ENCODE results near the gene ZNF524. TPM values are rescaled to one million over a fixed set of nuclear protein-coding genes. Genes with fewer than 3 reads are reported as not detected.

The ZNF524 gene
- total RNA-seq, 2 experiments from 2014 or later, result 21.9 to 25.2 TPM

- peak; percentile 28 for ATAC-seq
- CTCF ChIA-PET, result interaction anchor here (0.7 to 1.9 kb wide), 6 partner anchors 9 to 34 kb away, joined by 3 to 14 read pairs (median 4); partner anchors contain the start of genes U2AF2, ZNF784 and ZNF865
Observed at GRCh38 chr19:55640043-55640576, 40.0 kb downstream of the ZNF524 start.

DNA sequence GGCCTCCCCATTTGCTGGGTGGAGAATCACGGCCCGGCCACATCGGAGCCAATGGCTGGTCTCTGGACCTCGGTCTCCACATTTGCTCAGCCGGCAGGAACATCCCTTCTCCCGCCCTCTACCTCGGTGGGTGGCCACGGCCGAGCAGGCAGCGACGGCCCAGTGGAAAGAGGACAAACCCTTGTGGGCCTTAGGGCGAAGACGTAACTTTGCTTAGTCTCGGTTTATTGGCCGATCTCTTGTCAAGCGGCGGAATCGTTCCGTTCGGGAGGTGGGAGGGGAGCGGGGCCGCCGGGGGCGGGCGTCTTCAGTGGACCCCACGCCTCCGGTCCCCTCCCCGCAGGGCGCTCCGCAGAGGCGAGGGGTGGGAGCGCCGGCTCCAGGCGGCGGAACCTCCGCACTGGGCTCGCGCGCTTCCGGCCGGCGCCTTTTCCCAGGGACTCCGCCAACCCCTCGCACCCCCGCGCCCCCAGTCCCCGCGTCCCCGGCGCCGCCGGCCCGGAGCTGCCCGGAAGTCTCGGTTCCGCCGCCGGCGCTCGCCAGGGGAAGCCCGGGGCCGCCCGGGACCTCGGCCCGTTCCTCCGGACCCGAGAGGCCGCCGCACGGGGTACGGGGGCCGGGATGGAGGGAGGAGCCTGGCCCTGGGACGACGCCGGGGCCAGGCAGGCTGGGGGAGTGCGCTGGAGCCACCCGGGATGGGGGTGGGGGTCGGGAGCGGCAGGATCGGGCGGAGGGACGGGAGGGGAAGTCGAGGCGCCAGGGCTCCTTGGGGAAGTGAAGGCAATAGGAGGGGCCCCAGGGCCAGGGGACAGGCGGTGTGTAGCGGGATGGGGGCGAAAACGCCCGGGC, 40.7 kb downstream of the ZNF524 start, which contains the start of gene ZNF580:
Gene ZNF580, plus strand, starts transcription at position 426 of the 849 bp plus-strand sequence. CDS start 1,507 bp downstream, outside the sequence.
- POLR2A ChIA-PET, result no interaction called here
- H3K27ac Mint-ChIP-seq, result peak within 1 kb of the TSS; percentile 91
- peaks cover 39% of the 10 kb centered on the region for H3K36me3 Mint-ChIP-seq (ENCODE audit: low read depth)
- no peaks in the 10 kb centered on the region for H3K9me3 Mint-ChIP-seq (ENCODE audit: insufficient read depth)
- ATAC-seq (peak; percentile 45), DNase-seq (peak; percentile 65)
- peaks cover 69% of the 10 kb centered on the region for H3K4me1 Mint-ChIP-seq (ENCODE audit: low read depth)
- no peaks in the 10 kb centered on the region for H3K27me3 Mint-ChIP-seq (ENCODE audit: low read depth)
- peak within 1 kb of the TSS; percentile 82 for H3K4me3 Mint-ChIP-seq
- CTCF ChIA-PET, result interaction anchor here (0.7 to 1.9 kb wide), 5 partner anchors 8 to 35 kb away, joined by 3 to 14 read pairs (median 4); partner anchors contain the start of genes U2AF2 and ZNF865

More at GRCh38 chr19:55640043-55640576, 40.0 kb downstream of the ZNF524 start:
- Mint-ChIP-seq H3K27ac (peak overlapping the region; percentile 90), H3K27me3 (ENCODE audit: low read depth) (no peaks in the 10 kb centered on the region), H3K9me3 (ENCODE audit: insufficient read depth) (no peaks in the 10 kb centered on the region), H3K36me3 (ENCODE audit: low read depth) (peaks cover 35% of the 10 kb centered on the region), H3K4me3 (peak overlapping the region; percentile 78), H3K4me1 (ENCODE audit: low read depth) (peaks cover 68% of the 10 kb centered on the region)
- POLR2A ChIA-PET, result interaction anchor here (0.8 kb wide), 1 partner anchor 15 kb away, joined by 4 read pairs; the partner anchor contains the start of gene U2AF2
- peak; percentile 73 for DNase-seq

DNA sequence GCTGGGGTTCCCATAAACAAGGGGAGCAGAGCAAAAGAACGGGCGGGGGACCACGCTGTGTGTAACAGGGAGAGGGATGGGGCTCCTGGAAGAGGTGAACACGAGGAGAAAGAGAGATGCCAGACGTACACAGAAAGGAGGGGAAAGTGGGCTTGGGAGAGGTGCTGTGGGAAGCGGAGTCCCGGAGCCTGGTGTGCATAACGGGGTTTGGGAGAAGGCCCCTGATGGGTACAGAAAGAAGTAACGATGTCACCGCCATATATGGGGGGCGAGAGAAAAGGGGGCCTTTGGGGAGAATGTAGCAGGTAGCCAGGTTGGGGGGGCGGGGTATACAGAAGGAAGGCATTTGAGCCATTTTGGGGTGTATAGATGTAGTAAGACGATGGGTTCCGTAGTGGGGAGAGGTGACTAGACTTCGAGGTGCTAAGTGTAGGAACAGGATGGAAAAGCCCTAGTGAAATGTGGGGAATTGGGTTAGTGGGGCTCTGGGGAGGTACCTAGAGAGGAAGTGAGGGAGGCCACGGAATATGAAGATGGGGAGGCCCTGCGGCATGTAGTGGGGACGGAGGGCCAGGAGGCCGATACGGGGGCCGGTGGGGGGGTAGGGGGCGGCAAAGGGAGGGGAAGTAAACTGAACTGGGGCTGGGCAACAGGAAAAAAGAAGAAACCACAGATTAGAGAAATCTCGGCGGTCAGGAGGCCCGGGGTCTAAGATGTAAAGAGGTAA, 41.5 kb downstream of the ZNF524 start:
- ATAC-seq, result no peak
- CTCF ChIA-PET, result interaction anchor here (1.2 to 2.0 kb wide), 3 partner anchors 13 to 42 kb away, joined by 3 to 17 read pairs (median 6); partner anchors contain the start of genes FIZ1, U2AF2 and ZNF865

DNA sequence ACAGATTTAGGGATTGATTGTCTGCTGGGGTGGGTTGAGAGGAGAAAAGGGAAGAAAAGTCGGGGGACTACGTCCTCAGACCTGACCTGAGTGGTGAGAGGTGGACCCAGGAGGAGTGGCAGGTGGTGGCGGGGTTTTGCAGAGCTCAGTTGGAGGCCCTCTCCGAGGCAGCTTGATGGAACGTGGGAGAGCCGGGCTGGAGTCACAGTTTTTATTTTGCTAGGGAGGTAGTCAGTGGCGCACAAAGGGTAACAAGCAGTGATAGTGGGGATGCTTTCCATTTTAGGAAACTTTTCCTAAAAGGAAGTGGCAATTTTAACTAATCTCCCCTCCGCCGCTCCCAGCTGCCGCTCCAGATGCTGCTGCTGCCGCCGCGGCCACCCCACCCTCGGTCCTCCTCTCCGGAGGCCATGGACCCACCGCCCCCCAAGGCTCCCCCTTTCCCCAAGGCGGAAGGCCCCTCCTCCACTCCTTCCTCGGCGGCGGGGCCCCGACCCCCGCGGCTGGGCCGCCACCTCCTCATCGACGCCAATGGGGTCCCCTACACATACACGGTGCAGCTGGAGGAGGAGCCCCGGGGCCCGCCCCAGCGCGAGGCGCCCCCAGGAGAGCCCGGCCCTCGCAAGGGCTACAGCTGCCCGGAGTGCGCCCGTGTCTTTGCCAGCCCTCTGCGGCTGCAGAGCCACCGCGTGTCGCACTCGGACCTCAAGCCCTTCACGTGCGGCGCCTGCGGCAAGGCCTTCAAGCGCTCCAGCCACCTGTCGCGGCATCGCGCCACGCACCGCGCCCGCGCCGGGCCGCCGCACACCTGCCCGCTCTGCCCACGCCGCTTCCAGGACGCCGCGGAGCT, 42.3 kb downstream of the ZNF524 start:
- Mint-ChIP-seq H3K4me3 (peak overlapping the region; percentile 86), H3K4me1 (ENCODE audit: low read depth) (peaks cover 60% of the 10 kb centered on the region), H3K27ac (peak overlapping the region; percentile 95), H3K36me3 (ENCODE audit: low read depth) (peaks cover 37% of the 10 kb centered on the region), H3K9me3 (ENCODE audit: insufficient read depth) (no peaks in the 10 kb centered on the region), H3K27me3 (ENCODE audit: low read depth) (no peaks in the 10 kb centered on the region)
- peak; percentile 47 for DNase-seq
- ChIA-PET CTCF (interaction anchor here (1.0 to 2.0 kb wide), 5 partner anchors 9 to 43 kb away, joined by 3 to 17 read pairs (median 6); partner anchors contain the start of genes FIZ1, U2AF2 and ZNF865), POLR2A (interaction anchor here (0.9 to 1.9 kb wide), 4 partner anchors 10 to 25 kb away, joined by 3 to 7 read pairs (median 4); partner anchors contain the start of gene U2AF2)
- ATAC-seq, result peak; percentile 12

More for the DNA sequence above, 41.5 kb downstream of the ZNF524 start:
- peak overlapping the region; percentile 82 for H3K4me3 Mint-ChIP-seq
- DNase-seq, result peak; percentile 51
- no peaks in the 10 kb centered on the region for H3K9me3 Mint-ChIP-seq (ENCODE audit: insufficient read depth)
- H3K27ac Mint-ChIP-seq, result peak overlapping the region; percentile 91
- H3K4me1 Mint-ChIP-seq (ENCODE audit: low read depth), result peaks cover 61% of the 10 kb centered on the region
- no peaks in the 10 kb centered on the region for H3K27me3 Mint-ChIP-seq (ENCODE audit: low read depth)
- peaks cover 34% of the 10 kb centered on the region for H3K36me3 Mint-ChIP-seq (ENCODE audit: low read depth)
- POLR2A ChIA-PET, result interaction anchor here (1.7 to 1.9 kb wide), 2 partner anchors 9 to 13 kb away, joined by 4 to 7 read pairs; partner anchors contain the start of gene U2AF2

- CTCF ChIA-PET, result interaction anchor here (1.0 to 2.0 kb wide), 5 partner anchors 10 to 44 kb away, joined by 3 to 17 read pairs (median 6); partner anchors contain the start of genes FIZ1, U2AF2 and ZNF865
- ATAC-seq (peak; percentile 61), DNase-seq (peak; percentile 82)
- peak within 1 kb of the TSS; percentile 86 for H3K4me3 Mint-ChIP-seq
- POLR2A ChIA-PET, result interaction anchor here (0.9 to 1.9 kb wide), 4 partner anchors 9 to 25 kb away, joined by 3 to 7 read pairs (median 4); partner anchors contain the start of gene U2AF2
- H3K27ac Mint-ChIP-seq, result peak within 1 kb of the TSS; percentile 95
- peaks cover 32% of the 10 kb centered on the region for H3K36me3 Mint-ChIP-seq (ENCODE audit: low read depth)
- H3K4me1 Mint-ChIP-seq (ENCODE audit: low read depth), result peaks cover 58% of the 10 kb centered on the region
- H3K27me3 Mint-ChIP-seq (ENCODE audit: low read depth), result no peaks in the 10 kb centered on the region
- no peaks in the 10 kb centered on the region for H3K9me3 Mint-ChIP-seq (ENCODE audit: insufficient read depth)
Observed at GRCh38 chr19:55643003-55643886, 43.2 kb downstream of the ZNF524 start, which contains the start of gene ZNF581. Gene ZNF581, plus strand, starts transcription at chr19:55643649. Its CDS starts 923 bp downstream, at chr19:55644572.

DNA sequence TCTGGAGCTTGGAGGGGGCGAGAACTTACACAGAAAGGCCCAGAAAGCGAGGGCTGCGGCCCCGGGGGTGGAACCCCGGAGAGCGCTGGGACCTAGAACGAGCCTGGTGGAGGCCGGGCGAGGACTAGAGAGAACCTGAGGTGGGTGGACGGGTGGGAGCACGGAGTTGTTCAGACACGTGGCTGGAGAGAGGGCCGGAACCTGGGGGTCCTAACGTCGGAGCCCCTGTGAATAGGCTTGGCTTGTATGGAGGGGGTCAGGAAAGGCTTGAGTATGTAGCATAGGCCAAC, 43.7 kb downstream of the ZNF524 start:
- Mint-ChIP-seq H3K9me3 (ENCODE audit: insufficient read depth) (no peaks in the 10 kb centered on the region), H3K27ac (peak overlapping the region; percentile 95), H3K4me3 (peak overlapping the region; percentile 86), H3K36me3 (ENCODE audit: low read depth) (peaks cover 29% of the 10 kb centered on the region), H3K4me1 (ENCODE audit: low read depth) (peaks cover 59% of the 10 kb centered on the region), H3K27me3 (ENCODE audit: low read depth) (no peaks in the 10 kb centered on the region)
- no peak for ATAC-seq
- POLR2A ChIA-PET, result interaction anchor here (2.4 kb wide), 1 partner anchor 11 kb away, joined by 6 read pairs; no protein-coding TSS in a partner anchor
- DNase-seq, result no peak
- CTCF ChIA-PET, result interaction anchor here (1.3 to 1.9 kb wide), 2 partner anchors 10 to 11 kb away, joined by 4 to 9 read pairs; partner anchors contain the start of gene U2AF2

DNA sequence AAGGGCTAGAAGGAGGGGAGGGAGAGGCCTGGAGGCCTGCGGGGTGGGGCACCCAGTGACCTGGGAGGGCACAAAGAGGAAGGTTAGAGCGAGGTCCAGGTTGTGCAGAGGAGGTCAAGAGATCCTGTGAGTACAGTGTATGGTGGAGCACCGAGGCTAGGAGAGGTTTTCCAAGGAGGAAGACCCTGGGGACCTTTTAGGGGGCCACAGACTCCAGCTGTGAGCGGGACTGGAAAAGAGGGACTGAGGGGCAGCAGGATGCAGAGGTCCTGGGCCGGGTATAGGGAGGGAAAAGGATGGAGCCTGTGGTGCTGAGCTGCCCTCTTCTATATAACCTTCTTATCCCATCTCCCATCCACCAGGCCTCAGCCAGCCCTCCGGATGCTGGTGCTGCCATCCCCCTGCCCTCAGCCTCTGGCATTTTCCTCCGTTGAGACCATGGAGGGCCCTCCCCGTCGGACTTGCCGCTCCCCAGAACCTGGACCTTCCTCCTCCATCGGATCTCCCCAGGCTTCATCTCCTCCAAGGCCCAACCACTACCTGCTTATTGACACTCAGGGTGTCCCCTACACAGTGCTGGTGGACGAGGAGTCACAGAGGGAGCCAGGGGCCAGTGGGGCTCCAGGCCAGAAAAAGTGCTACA, 44.2 kb downstream of the ZNF524 start:
- Mint-ChIP-seq H3K9me3 (ENCODE audit: insufficient read depth) (no peaks in the 10 kb centered on the region), H3K36me3 (ENCODE audit: low read depth) (peaks cover 25% of the 10 kb centered on the region), H3K27ac (peak overlapping the region; percentile 95), H3K4me1 (ENCODE audit: low read depth) (peaks cover 54% of the 10 kb centered on the region), H3K4me3 (peak overlapping the region; percentile 86), H3K27me3 (ENCODE audit: low read depth) (no peaks in the 10 kb centered on the region)
- ATAC-seq, result no peak
- DNase-seq, result no peak
- CTCF ChIA-PET, result interaction anchor here (1.3 kb wide), 1 partner anchor 10 kb away, joined by 4 read pairs; the partner anchor contains the start of gene U2AF2
- POLR2A ChIA-PET, result interaction anchor here (2.4 kb wide), 1 partner anchor 10 kb away, joined by 6 read pairs; no protein-coding TSS in a partner anchor

DNA sequence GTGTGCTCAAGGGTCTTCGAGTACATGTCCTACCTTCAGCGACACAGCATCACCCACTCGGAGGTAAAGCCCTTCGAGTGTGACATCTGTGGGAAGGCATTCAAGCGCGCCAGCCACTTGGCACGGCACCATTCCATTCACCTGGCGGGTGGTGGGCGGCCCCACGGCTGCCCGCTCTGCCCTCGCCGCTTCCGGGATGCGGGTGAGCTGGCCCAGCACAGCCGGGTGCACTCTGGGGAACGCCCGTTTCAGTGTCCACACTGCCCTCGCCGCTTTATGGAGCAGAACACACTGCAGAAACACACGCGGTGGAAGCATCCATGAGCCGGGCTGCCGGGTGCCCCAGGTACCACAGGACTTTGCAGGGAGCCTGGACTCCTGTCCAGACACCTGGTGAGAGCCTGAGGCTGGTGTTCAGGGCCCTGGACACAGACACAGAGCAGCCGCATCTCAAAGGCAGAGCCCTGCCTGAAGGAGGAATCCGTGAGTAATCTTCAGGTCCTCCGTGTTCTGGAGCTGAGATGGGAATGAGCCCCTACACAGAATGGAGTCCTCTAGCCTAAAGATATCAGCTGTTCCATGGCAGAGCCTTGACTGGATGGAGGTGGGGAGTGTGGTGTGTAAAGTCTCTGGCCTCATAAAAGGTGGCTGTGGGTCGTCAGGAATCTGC, 44.9 kb downstream of the ZNF524 start:
- Mint-ChIP-seq H3K4me1 (ENCODE audit: low read depth) (peaks cover 54% of the 10 kb centered on the region), H3K9me3 (ENCODE audit: insufficient read depth) (no peaks in the 10 kb centered on the region), H3K27me3 (ENCODE audit: low read depth) (no peaks in the 10 kb centered on the region), H3K36me3 (ENCODE audit: low read depth) (peaks cover 25% of the 10 kb centered on the region), H3K4me3 (peak overlapping the region; percentile 86), H3K27ac (peak overlapping the region; percentile 95)
- DNase-seq, result no peak
- ChIA-PET CTCF (interaction anchor here (1.1 to 1.3 kb wide), 2 partner anchors 9 to 10 kb away, joined by 4 to 6 read pairs; partner anchors contain the start of gene U2AF2), POLR2A (interaction anchor here (1.5 to 2.4 kb wide), 2 partner anchors 9 to 12 kb away, joined by 4 to 6 read pairs; no protein-coding TSS in a partner anchor)
- ATAC-seq, result no peak

GRCh38 chr19:55645512-55645881, 45.4 kb downstream of the ZNF524 start:
- peak overlapping the region; percentile 52 for H3K27ac Mint-ChIP-seq
- ChIA-PET CTCF (interaction anchor here (1.1 kb wide), 1 partner anchor 9 kb away, joined by 6 read pairs; no protein-coding TSS in a partner anchor), POLR2A (interaction anchor here (1.5 to 2.4 kb wide), 2 partner anchors 9 to 13 kb away, joined by 4 to 6 read pairs; no protein-coding TSS in a partner anchor)
- no peak for ATAC-seq
- H3K36me3 Mint-ChIP-seq (ENCODE audit: low read depth), result peaks cover 25% of the 10 kb centered on the region
- peaks cover 53% of the 10 kb centered on the region for H3K4me1 Mint-ChIP-seq (ENCODE audit: low read depth)
- H3K9me3 Mint-ChIP-seq (ENCODE audit: insufficient read depth), result no peaks in the 10 kb centered on the region
- H3K27me3 Mint-ChIP-seq (ENCODE audit: low read depth), result no peaks in the 10 kb centered on the region
- DNase-seq, result no peak
- peak overlapping the region; percentile 57 for H3K4me3 Mint-ChIP-seq

Measured in activated CD8-positive, alpha-beta T cell treated with anti-CD3 and anti-CD28 coated beads, Interleukin-2, amount 10 ng/mL, durations not matched to agents 7 days and 5 days (primary cell).